ENCODE data around the gene RSU1. TPM values are rescaled to one million over a fixed set of nuclear protein-coding genes. Genes with fewer than 3 reads are reported as not detected.

RSU1 gene
- total and polyA plus RNA-seq, 12 donors, result 25.5 to 74.2 (median 48.3) TPM

DNA sequence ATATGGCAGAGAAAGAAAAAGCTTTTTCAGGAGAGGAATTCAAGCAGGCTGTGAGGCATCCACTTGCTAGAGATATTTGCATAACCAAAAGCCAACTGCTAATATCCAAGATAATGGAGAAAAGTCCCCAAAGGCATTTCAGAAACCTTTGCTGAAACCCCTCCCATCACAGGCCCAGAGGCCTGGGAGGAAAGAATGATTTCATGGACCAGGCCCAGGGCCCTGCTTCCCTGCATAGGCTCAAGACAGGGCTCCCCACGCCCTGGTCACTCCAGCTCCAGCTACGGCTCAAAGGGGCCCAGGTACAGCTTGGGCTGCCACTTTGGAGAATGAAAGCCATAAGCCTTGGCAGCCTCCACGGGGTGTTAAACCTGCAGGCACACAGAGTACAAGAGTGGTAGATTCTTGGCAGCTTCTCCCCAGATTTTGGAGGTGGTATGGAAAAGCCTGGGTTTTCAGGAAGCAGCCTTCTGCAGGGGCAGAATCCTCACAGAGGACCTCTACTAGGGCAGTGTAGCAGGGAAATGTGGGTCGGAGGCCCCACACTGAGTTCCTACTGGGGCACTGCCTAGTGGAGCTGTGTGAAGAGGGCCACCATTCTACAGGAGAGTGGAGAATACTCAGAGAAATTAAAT is 5.6 kb upstream of the RSU1 start:
- Histone ChIP-seq H3K9me3 (peaks cover 0 to 19% (median 11%) of the 10 kb centered on the region in 11 donors), H3K27me3 (no peaks in the 10 kb centered on the region), H3K4me3 (no peak overlapping the region), H3K36me3 (no peaks in the 10 kb centered on the region), H3K4me1 (peaks cover 0 to 12% (median 3%) of the 10 kb centered on the region in 9 donors), H3K27ac (no peak overlapping the region)
- DNase-seq (no peak), ATAC-seq (no peak)
- TF ChIP-seq, protein P1, sequence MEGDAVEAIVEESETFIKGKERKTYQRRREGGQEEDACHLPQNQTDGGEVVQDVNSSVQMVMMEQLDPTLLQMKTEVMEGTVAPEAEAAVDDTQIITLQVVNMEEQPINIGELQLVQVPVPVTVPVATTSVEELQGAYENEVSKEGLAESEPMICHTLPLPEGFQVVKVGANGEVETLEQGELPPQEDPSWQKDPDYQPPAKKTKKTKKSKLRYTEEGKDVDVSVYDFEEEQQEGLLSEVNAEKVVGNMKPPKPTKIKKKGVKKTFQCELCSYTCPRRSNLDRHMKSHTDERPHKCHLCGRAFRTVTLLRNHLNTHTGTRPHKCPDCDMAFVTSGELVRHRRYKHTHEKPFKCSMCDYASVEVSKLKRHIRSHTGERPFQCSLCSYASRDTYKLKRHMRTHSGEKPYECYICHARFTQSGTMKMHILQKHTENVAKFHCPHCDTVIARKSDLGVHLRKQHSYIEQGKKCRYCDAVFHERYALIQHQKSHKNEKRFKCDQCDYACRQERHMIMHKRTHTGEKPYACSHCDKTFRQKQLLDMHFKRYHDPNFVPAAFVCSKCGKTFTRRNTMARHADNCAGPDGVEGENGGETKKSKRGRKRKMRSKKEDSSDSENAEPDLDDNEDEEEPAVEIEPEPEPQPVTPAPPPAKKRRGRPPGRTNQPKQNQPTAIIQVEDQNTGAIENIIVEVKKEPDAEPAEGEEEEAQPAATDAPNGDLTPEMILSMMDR (IDR thresholded peaks at IDR 0.05), result no peak
- WGBS, 2 donors, result 90% methylated on average over 4 of the region's 4 CpGs
- intact Hi-C loops (cut with DNase I), result no loop called here

DNA sequence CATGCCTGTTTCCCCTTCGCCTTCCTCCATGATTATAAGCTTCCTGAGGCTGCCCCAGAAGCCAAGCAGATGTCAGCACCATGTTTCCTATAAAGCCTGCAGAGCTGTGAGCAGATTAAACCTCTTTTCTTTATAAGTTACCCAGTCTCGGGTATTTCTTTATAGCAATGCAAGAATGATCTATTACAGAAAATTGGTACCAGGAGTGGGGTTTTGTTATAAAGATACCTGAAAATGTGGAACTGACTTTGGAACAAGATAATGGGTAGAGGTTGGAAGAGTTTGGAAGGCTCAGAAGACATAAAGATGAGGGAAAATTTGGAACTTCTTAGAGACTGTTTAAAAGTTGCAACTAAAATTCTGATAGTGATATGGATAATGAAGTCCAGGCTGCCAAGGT is 4.8 kb upstream of the RSU1 start:
- Histone ChIP-seq H3K27ac (no peak overlapping the region), H3K4me3 (no peak overlapping the region), H3K4me1 (peaks cover 0 to 8% (median 0%) of the 10 kb centered on the region in 9 donors), H3K9me3 (peaks cover 0 to 19% (median 11%) of the 10 kb centered on the region in 11 donors), H3K27me3 (no peaks in the 10 kb centered on the region), H3K36me3 (no peaks in the 10 kb centered on the region)
- 87 to 96% methylated on average over 2 of the region's 2 CpGs for WGBS, 2 donors
- intact Hi-C loops (cut with DNase I), result no loop called here
- ATAC-seq (no peak), DNase-seq (no peak)
- TF ChIP-seq, protein P1 (IDR thresholded peaks at IDR 0.05), result no peak

DNA sequence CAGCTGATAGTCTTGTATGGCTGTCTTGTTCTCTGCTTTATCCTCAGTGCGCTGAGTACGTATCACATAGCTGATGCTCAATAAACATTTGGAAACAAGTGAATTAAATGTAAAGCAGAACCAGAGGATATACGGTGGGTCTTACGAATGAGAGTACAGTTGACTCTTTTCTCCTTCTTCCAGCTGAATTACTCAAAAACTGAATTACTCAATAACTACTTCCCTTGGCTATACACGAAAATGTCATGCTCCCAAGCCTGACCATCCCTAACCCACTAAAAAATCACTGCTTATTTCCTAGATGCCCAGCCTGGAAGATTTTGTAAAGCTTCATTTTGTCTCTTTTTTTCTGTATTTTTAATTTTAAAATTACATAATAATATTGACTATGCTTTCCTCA is 3.2 kb upstream of the RSU1 start:
- Histone ChIP-seq H3K4me3 (no peak overlapping the region), H3K36me3 (no peaks in the 10 kb centered on the region), H3K27ac (no peak overlapping the region), H3K27me3 (no peaks in the 10 kb centered on the region), H3K4me1 (peaks cover 0 to 21% (median 14%) of the 10 kb centered on the region in 9 donors), H3K9me3 (peaks cover 0 to 19% (median 11%) of the 10 kb centered on the region in 11 donors)
- DNase-seq (no peak), ATAC-seq (no peak)
- 89 to 90% methylated on average over 5 of the region's 5 CpGs for WGBS, 2 donors
- intact Hi-C loops (cut with DNase I), result no loop called here
- TF ChIP-seq, protein P1 (IDR thresholded peaks at IDR 0.05), result no peak

DNA sequence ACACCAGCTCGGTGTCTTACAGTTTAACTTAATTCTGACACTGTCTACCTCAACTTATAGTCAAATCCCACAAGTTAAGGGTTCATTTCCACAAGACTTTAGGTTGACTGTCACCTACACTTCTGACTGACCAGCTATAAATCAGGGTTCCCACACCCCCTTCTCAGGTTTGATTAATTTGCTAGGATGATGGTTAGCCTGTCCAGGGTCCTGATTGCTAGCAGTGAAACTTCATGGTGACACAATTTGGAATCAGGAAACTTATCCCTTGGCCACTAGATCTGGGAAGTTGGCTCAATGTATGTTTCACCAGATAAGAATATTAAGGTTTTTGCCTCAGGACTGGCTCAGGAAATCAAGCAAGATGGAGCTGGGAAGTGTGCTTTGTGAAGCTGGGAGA is 2.8 kb upstream of the RSU1 start:
- 84 to 96% methylated on average over 1 of the region's 1 CpG for WGBS, 2 donors
- TF ChIP-seq, protein P1 (IDR thresholded peaks at IDR 0.05), result no peak
- no peak overlapping the region for H3K4me3 ChIP-seq
- no peaks in the 10 kb centered on the region for H3K27me3 ChIP-seq
- DNase-seq (no peak), ATAC-seq (no peak)
- peaks cover 0 to 19% (median 11%) of the 10 kb centered on the region in 11 donors for H3K9me3 ChIP-seq
- H3K36me3 ChIP-seq, result no peaks in the 10 kb centered on the region
- peaks cover 2 to 25% (median 18%) of the 10 kb centered on the region in 9 donors for H3K4me1 ChIP-seq
- intact Hi-C loops (cut with DNase I), result no loop called here
- H3K27ac ChIP-seq, result no peak overlapping the region
